Measurements from ENCODE around the gene TARDBP. TPM values are rescaled to one million over a fixed set of nuclear protein-coding genes. Genes with fewer than 3 reads are reported as not detected.
"Not testable (repeated sequence)": the region's sequence is repeated elsewhere in the genome, so short reads cannot be mapped to it uniquely, and the experiment has no call there.

TARDBP gene
- total and polyA plus RNA-seq, 2 donors from 2014 or later = 103 to 140 TPM

DNA sequence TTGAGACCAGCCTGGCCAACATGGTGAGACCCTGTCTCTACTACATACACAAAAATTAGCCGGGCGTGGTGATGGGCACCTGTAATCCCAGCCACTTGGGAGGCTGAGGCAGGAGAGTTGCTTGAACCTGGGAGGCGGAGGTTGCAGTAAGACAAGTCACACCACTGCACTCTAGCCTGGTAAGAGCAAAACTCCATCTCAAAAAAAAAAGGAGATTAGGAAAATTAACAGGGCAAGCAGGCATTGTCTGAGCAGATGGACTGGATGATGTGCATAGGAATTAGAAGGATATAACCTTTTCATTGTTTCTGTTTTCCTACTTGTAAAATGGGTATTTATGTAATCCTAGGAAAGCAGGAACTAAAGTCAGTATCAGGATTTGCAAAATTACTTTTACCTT lies 15.6 kb downstream of the TARDBP start:
- DNase-seq = no peak
- Histone ChIP-seq H3K36me3 (ENCODE audit: control insufficient read depth in 2 of 3, insufficient read depth in 3 of 3, low read length in 3 of 3) (peaks cover 0 to 44% (median 18%) of the 10 kb centered on the region in 3 donors), H3K4me1 (ENCODE audit: control insufficient read depth in 2 of 3, insufficient read depth in 2 of 3, low read depth in 1 of 3, low read length in 3 of 3) (no peaks in the 10 kb centered on the region), H3K27ac (ENCODE audit: low read depth in 2 of 2, low read length in 2 of 2) (no peak overlapping the region), H3K9ac (ENCODE audit: low read length in 3 of 3) (no peak overlapping the region), H3K4me3 (ENCODE audit: low read length in 3 of 3) (no peak overlapping the region), H3K9me3 (ENCODE audit: control insufficient read depth in 2 of 3, insufficient read depth in 1 of 3, low read length in 3 of 3) (no peaks in the 10 kb centered on the region), H3K27me3 (ENCODE audit: control insufficient read depth, insufficient read depth, low read length) (no peaks in the 10 kb centered on the region)
- TF ChIP-seq, protein P1, sequence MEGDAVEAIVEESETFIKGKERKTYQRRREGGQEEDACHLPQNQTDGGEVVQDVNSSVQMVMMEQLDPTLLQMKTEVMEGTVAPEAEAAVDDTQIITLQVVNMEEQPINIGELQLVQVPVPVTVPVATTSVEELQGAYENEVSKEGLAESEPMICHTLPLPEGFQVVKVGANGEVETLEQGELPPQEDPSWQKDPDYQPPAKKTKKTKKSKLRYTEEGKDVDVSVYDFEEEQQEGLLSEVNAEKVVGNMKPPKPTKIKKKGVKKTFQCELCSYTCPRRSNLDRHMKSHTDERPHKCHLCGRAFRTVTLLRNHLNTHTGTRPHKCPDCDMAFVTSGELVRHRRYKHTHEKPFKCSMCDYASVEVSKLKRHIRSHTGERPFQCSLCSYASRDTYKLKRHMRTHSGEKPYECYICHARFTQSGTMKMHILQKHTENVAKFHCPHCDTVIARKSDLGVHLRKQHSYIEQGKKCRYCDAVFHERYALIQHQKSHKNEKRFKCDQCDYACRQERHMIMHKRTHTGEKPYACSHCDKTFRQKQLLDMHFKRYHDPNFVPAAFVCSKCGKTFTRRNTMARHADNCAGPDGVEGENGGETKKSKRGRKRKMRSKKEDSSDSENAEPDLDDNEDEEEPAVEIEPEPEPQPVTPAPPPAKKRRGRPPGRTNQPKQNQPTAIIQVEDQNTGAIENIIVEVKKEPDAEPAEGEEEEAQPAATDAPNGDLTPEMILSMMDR (IDR thresholded peaks at IDR 0.05; ENCODE audit: borderline replicate concordance, extremely low read depth, insufficient read depth) = no peak
- FAIRE-seq = no peak
- intact Hi-C loops (cut with DNase I) = no loop called here

DNA sequence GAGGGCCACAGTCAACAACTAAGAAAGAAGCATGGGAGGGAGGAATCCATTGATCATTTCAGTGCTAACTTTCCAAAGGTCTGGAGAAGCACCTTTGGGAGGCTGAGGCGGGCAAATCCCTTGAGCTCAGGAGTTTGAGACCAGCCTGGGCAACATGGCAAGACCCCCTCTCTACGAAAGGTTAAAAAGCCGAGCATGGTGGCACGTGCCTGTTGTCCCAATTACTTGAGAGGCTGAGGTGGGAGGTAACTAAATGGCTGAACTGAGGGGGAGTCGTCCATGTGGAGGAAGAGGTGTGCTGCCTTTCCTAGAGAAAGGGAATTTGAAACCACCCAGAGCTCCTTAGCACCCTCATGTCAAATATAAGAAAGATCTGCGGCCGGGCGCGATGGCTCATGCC lies 18.4 kb downstream of the TARDBP start:
- no peak overlapping the region for H3K9ac ChIP-seq (ENCODE audit: low read length in 3 of 3)
- peak in 2 of 5 donors; percentile 15 to 31 for DNase-seq
- TF ChIP-seq, protein P1 (IDR thresholded peaks at IDR 0.05; ENCODE audit: borderline replicate concordance, extremely low read depth, insufficient read depth) = no peak
- intact Hi-C loops (cut with DNase I) = no loop called here
- H3K27me3 ChIP-seq (ENCODE audit: control insufficient read depth, insufficient read depth, low read length) = no peaks in the 10 kb centered on the region
- no peak overlapping the region for H3K27ac ChIP-seq (ENCODE audit: low read depth in 2 of 2, low read length in 2 of 2)
- peaks cover 0 to 17% (median 8%) of the 10 kb centered on the region in 3 donors for H3K36me3 ChIP-seq (ENCODE audit: control insufficient read depth in 2 of 3, insufficient read depth in 3 of 3, low read length in 3 of 3)
- no peak overlapping the region for H3K4me3 ChIP-seq (ENCODE audit: low read length in 3 of 3)
- no peak for FAIRE-seq
- no peaks in the 10 kb centered on the region for H3K4me1 ChIP-seq (ENCODE audit: control insufficient read depth in 2 of 3, insufficient read depth in 2 of 3, low read depth in 1 of 3, low read length in 3 of 3)
- H3K9me3 ChIP-seq (ENCODE audit: control insufficient read depth in 2 of 3, insufficient read depth in 1 of 3, low read length in 3 of 3) = no peaks in the 10 kb centered on the region

DNA sequence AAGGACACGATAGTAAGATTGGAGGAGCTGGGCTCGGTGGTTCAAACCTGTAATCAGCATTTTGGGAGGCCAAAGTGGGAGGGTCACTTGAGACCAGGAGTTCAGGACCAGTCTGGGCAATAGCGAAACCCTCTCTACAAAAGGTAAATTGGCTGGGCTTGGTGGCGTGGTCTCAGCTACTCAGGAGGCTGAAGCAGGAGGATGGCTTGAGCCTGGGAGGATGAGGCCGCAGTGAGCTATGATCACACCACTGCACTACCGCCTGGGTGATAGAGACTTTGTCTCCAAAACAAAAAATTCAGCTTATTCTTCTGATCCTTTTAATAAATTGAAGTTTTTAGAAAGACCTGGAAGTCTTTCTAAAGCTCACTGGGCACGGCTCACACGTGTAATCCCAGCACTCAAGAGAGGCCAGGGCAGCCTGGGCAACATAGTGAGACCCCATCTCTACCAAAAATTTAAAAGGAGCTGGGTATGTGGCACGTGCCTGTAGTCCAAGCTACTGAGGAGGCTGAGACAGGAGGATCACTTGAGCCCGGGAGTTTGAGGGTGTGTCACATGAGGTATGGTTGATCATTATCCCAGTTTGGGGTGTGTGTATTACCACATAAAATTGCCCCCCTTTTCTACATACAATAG lies 19.3 kb downstream of the TARDBP start:
- H3K9ac ChIP-seq (ENCODE audit: low read length in 3 of 3) = no peak overlapping the region
- TF ChIP-seq, protein P1 (IDR thresholded peaks at IDR 0.05; ENCODE audit: borderline replicate concordance, extremely low read depth, insufficient read depth) = no peak
- H3K4me3 ChIP-seq (ENCODE audit: low read length in 3 of 3) = no peak overlapping the region
- no peaks in the 10 kb centered on the region for H3K27me3 ChIP-seq (ENCODE audit: control insufficient read depth, insufficient read depth, low read length)
- no peaks in the 10 kb centered on the region for H3K4me1 ChIP-seq (ENCODE audit: control insufficient read depth in 2 of 3, insufficient read depth in 2 of 3, low read depth in 1 of 3, low read length in 3 of 3)
- H3K36me3 ChIP-seq (ENCODE audit: control insufficient read depth in 2 of 3, insufficient read depth in 3 of 3, low read length in 3 of 3) = peaks cover 0 to 10% (median 5%) of the 10 kb centered on the region in 3 donors
- no peak for DNase-seq
- intact Hi-C loops (cut with DNase I) = no loop called here
- no peaks in the 10 kb centered on the region for H3K9me3 ChIP-seq (ENCODE audit: control insufficient read depth in 2 of 3, insufficient read depth in 1 of 3, low read length in 3 of 3)
- no peak overlapping the region for H3K27ac ChIP-seq (ENCODE audit: low read depth in 2 of 2, low read length in 2 of 2)
- FAIRE-seq = no peak

DNA sequence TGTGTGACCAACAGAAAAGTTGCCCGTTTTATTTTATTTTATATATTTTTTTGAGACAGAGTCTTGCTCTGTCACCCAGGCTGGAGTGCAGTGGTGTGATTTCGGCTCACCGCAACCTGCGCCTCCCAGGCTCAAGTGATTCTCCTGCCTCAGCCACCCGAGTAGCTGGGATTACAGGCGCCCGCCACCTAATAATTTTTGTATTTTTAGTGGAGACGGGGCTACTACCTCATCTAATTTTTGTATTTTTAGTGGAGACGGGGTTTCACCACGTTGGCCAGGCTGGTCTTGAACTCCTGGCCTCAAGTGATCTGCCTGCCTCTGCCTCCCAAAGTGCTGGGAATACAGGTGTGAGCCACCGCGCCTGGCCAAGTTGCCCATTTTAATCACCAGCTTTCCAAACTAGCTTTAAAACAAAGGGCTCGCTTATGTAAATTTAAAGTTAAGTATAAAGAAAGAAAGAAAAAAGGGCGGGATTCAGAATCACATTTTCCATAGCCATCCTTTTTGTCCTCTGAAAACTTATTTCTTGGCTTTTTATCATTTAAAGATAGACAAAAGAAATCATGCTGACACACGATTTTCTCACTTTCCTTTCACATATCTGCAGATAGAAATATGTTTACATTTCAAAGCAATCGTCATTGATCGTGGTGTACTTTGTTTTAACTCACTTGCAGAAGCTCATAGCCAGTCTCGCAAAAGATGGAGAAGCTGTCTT lies 24.7 kb downstream of the TARDBP start:
- not testable (repeated sequence) for H3K9me3 ChIP-seq (ENCODE audit: control insufficient read depth in 2 of 3, insufficient read depth in 1 of 3, low read length in 3 of 3); H3K27me3 ChIP-seq (ENCODE audit: control insufficient read depth, insufficient read depth, low read length); H3K9ac ChIP-seq (ENCODE audit: low read length in 3 of 3); DNase-seq; FAIRE-seq; H3K4me3 ChIP-seq (ENCODE audit: low read length in 3 of 3); H3K36me3 ChIP-seq (ENCODE audit: control insufficient read depth in 2 of 3, insufficient read depth in 3 of 3, low read length in 3 of 3); H3K4me1 ChIP-seq (ENCODE audit: control insufficient read depth in 2 of 3, insufficient read depth in 2 of 3, low read depth in 1 of 3, low read length in 3 of 3); H3K27ac ChIP-seq (ENCODE audit: low read depth in 2 of 2, low read length in 2 of 2)
- intact Hi-C loops (cut with DNase I) = loop anchor here (5.0 kb wide), 1 partner anchor 605 kb away; no protein-coding TSS in a partner anchor

All from kidney (tissue), 14 donors.